SU-DHL-6 (cell line): ENCODE results near the gene LRP1B.

Experiments
- EZH2phosphoT487 ChIP-seq: fragments of 200-600 bp; sonication (generic), shearing (Covaris generic); conservative IDR thresholded peaks from 2 replicates; pipeline ENCODE4 v1.6.1; 2018; ENCODE audit warnings: mild to moderate bottlenecking, antibody characterized with exemption, low read length, moderate library complexity, mixed read lengths
- TF ChIP-seq, protein P1 (sequence below): fragments of 200-600 bp; sonication (generic); IDR thresholded peaks from one replicate; pipeline ENCODE4 v1.5.1; 2017; ENCODE audit warnings: antibody characterized with exemption, mild to moderate bottlenecking, low read length, moderate library complexity; ENCODE audit not compliant: insufficient read depth, poor library complexity, severe bottlenecking

- TF ChIP-seq, protein P1, sequence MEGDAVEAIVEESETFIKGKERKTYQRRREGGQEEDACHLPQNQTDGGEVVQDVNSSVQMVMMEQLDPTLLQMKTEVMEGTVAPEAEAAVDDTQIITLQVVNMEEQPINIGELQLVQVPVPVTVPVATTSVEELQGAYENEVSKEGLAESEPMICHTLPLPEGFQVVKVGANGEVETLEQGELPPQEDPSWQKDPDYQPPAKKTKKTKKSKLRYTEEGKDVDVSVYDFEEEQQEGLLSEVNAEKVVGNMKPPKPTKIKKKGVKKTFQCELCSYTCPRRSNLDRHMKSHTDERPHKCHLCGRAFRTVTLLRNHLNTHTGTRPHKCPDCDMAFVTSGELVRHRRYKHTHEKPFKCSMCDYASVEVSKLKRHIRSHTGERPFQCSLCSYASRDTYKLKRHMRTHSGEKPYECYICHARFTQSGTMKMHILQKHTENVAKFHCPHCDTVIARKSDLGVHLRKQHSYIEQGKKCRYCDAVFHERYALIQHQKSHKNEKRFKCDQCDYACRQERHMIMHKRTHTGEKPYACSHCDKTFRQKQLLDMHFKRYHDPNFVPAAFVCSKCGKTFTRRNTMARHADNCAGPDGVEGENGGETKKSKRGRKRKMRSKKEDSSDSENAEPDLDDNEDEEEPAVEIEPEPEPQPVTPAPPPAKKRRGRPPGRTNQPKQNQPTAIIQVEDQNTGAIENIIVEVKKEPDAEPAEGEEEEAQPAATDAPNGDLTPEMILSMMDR, result no peak
- no peak for TF ChIP-seq EZH2phosphoT487
Observed at GRCh38 chr2:142104134-142104758, 26.6 kb downstream of the LRP1B start.
